Astrocyte (in vitro differentiated cells and primary cell): Measurements from ENCODE around the gene GLS2.

ENCODE experiments used
- EZH2 ChIP-seq: IDR thresholded peaks from 2 replicates; pipeline ENCODE4 v1.6.1; 2012; ENCODE audit warnings: mild to moderate bottlenecking, low read length, inconsistent platforms; ENCODE audit not compliant: insufficient read depth
- TF ChIP-seq, protein P1 (sequence below): IDR thresholded peaks from 2 replicates; pipeline ENCODE4 v1.5.1; 2011; ENCODE audit warnings: low read depth, mild to moderate bottlenecking, inconsistent platforms, low read length, moderate library complexity; ENCODE audit not compliant: insufficient read depth

DNA sequence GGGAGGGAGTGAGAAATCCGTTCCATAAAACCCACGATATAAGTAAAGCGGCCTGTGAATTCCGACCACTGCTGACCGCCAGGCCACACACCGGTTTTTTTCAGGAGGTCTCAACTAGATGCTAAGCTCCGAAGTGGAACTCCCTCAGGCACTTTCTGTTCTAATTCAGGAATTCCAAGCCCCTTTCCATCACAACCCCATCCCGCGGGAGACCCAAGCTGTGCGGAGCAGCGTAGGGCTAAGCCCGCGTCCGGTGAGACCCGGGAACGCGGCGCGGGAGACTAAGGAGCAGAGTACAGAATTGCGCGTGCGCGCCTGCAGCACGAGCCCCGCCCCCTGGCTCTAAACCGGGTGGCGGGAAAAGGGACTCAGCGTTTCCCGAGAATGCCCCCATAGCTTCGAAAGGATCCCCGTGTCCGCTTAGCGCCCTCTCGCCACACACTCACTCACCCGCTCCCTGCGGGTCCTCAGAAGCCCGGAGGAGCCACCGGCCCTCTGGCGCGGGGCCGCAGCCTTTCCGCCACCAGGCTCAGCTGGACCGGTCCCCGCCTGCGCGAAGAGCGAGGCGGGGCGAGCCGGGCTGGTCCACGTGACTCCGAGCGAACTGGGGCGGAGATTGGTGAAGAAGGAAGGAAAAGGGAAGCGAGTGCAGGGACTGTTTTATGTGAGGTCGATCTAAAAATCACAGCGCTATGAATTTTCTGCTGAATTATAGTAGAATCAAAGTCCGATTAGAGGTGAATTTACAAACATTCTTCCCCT, 38.9 kb downstream of the GLS2 start, which contains the start of gene TIMELESS:
- TF ChIP-seq, protein P1, sequence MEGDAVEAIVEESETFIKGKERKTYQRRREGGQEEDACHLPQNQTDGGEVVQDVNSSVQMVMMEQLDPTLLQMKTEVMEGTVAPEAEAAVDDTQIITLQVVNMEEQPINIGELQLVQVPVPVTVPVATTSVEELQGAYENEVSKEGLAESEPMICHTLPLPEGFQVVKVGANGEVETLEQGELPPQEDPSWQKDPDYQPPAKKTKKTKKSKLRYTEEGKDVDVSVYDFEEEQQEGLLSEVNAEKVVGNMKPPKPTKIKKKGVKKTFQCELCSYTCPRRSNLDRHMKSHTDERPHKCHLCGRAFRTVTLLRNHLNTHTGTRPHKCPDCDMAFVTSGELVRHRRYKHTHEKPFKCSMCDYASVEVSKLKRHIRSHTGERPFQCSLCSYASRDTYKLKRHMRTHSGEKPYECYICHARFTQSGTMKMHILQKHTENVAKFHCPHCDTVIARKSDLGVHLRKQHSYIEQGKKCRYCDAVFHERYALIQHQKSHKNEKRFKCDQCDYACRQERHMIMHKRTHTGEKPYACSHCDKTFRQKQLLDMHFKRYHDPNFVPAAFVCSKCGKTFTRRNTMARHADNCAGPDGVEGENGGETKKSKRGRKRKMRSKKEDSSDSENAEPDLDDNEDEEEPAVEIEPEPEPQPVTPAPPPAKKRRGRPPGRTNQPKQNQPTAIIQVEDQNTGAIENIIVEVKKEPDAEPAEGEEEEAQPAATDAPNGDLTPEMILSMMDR = no peak
- no peak for TF ChIP-seq EZH2
